Neural progenitor cell (in vitro differentiated cells): Measurements from ENCODE around the gene SMIM29. TPM values are rescaled to one million over a fixed set of nuclear protein-coding genes. Genes with fewer than 3 reads are reported as not detected.

ENCODE experiments used
- DNase-seq: peaks from one replicate; pipeline ENCODE4 v3.0.0-alpha.2; 2016; ENCODE audit warnings: low spot score
- H2AFZ ChIP-seq: fragments of 200-600 bp; sonication (generic); replicated peaks from 2 replicates; pipeline ENCODE4 v1.6.1; 2016; ENCODE audit warnings: antibody characterized with exemption
- H3F3A ChIP-seq: fragments of 200-600 bp; sonication (generic); 2 replicates; pipeline ENCODE4 v1.6.1; 2016; ENCODE audit warnings: antibody characterized with exemption, low read depth
- H3K27ac ChIP-seq: fragments of 200-600 bp; sonication (generic); 2 replicates; pipeline ENCODE4 v1.5.1; 2016; ENCODE audit warnings: mild to moderate bottlenecking
- H3K27me3 ChIP-seq: fragments of 200-600 bp; sonication (generic); 2 replicates; pipeline ENCODE4 v1.6.1; 2016; ENCODE audit warnings: mild to moderate bottlenecking, moderate library complexity
- H3K36me3 ChIP-seq: fragments of 200-600 bp; sonication (generic); 2 replicates; pipeline ENCODE4 v1.5.1; 2016
- H3K4me1 ChIP-seq: fragments of 200-600 bp; sonication (generic); 2 replicates; pipeline ENCODE4 v1.6.1; 2016; ENCODE audit warnings: mixed run types
- H3K4me2 ChIP-seq: fragments of 200-600 bp; sonication (generic); 2 replicates; pipeline ENCODE4 v1.6.1; 2016
- H3K4me3 ChIP-seq: fragments of 200-600 bp; sonication (generic); 2 replicates; pipeline ENCODE4 v1.5.1; 2016
- H3K79me2 ChIP-seq: fragments of 200-600 bp; sonication (generic); 2 replicates; pipeline ENCODE4 v1.6.1; 2016; ENCODE audit warnings: low read depth
- H3K9ac ChIP-seq: fragments of 200-600 bp; sonication (generic); 2 replicates; pipeline ENCODE4 v1.6.1; 2016
- H3K9me3 ChIP-seq: fragments of 200-600 bp; sonication (generic); 2 replicates; pipeline ENCODE4 v1.5.1; 2016; ENCODE audit warnings: low read depth
- H4K20me1 ChIP-seq: fragments of 200-600 bp; sonication (generic); 2 replicates; pipeline ENCODE4 v1.6.1; 2016; ENCODE audit warnings: low read depth
- H3K27ac Mint-ChIP-seq: 3 replicates; pipeline ENCODE4 v1.8.0; 2021; ENCODE audit warnings: mixed read lengths
- H3K27me3 Mint-ChIP-seq: 2 replicates; pipeline ENCODE4 v1.8.0; 2022; ENCODE audit warnings: low read depth, mild to moderate bottlenecking, inconsistent platforms, moderate library complexity, mixed read lengths; ENCODE audit not compliant: insufficient read depth
- H3K36me3 Mint-ChIP-seq: 3 replicates; pipeline ENCODE4 v1.8.0; 2021; ENCODE audit warnings: mixed read lengths
- H3K4me1 Mint-ChIP-seq: 3 replicates; pipeline ENCODE4 v1.8.0; 2021; ENCODE audit warnings: mixed read lengths
- H3K4me3 Mint-ChIP-seq: 3 replicates; pipeline ENCODE4 v1.8.0; 2021; ENCODE audit warnings: mild to moderate bottlenecking, moderate library complexity, mixed read lengths
- H3K9me3 Mint-ChIP-seq: 3 replicates; pipeline ENCODE4 v1.8.0; 2020; ENCODE audit warnings: mixed read lengths
- EZH2 ChIP-seq: fragments of 200-600 bp; sonication (generic); IDR thresholded peaks from 2 replicates; pipeline ENCODE4 v1.6.1; 2017; ENCODE audit warnings: antibody characterized with exemption, mild to moderate bottlenecking, moderate library complexity
- EZH2phosphoT487 ChIP-seq: fragments of 200-600 bp; sonication (generic); IDR thresholded peaks from 2 replicates; pipeline ENCODE4 v1.6.1; 2017; ENCODE audit warnings: antibody characterized with exemption
- total RNA-seq: library from RNA; depleted of rRNA; stranded (reverse); fragments of >200 nt; gene quantifications from 2 replicates; pipeline ENCODE4 v1.2.3, GENCODE V29; 2015; ENCODE audit warnings: low replicate concordance
- TF ChIP-seq, protein P1 (sequence below): fragments of 200-600 bp; sonication (generic); IDR thresholded peaks from 2 replicates; pipeline ENCODE4 v1.5.1; 2017; ENCODE audit warnings: antibody characterized with exemption, mild to moderate bottlenecking

Gene SMIM29
- total RNA-seq, 1 donor from 2014 or later: 2.4 TPM

GRCh38 chr6:34275128-34275804, 26.5 kb upstream of the SMIM29 start:
- no peak overlapping the region for H3K27ac Mint-ChIP-seq
- H3K9me3 Mint-ChIP-seq: no peaks in the 10 kb centered on the region
- H3K27me3 Mint-ChIP-seq: peaks cover 8% of the 10 kb centered on the region

GRCh38 chr6:34274129-34274528, 25.3 kb upstream of the SMIM29 start:
- H3K9me3 ChIP-seq: no peaks in the 10 kb centered on the region
- no peak overlapping the region for H3K27ac ChIP-seq
- no peaks in the 10 kb centered on the region for H3K4me1 ChIP-seq
- H3K27me3 ChIP-seq: no peaks in the 10 kb centered on the region
- no peak overlapping the region for H2AFZ ChIP-seq
- no peak for DNase-seq
- H3K9ac ChIP-seq: no peak overlapping the region
- TF ChIP-seq EZH2phosphoT487: no peak
- TF ChIP-seq, protein P1, sequence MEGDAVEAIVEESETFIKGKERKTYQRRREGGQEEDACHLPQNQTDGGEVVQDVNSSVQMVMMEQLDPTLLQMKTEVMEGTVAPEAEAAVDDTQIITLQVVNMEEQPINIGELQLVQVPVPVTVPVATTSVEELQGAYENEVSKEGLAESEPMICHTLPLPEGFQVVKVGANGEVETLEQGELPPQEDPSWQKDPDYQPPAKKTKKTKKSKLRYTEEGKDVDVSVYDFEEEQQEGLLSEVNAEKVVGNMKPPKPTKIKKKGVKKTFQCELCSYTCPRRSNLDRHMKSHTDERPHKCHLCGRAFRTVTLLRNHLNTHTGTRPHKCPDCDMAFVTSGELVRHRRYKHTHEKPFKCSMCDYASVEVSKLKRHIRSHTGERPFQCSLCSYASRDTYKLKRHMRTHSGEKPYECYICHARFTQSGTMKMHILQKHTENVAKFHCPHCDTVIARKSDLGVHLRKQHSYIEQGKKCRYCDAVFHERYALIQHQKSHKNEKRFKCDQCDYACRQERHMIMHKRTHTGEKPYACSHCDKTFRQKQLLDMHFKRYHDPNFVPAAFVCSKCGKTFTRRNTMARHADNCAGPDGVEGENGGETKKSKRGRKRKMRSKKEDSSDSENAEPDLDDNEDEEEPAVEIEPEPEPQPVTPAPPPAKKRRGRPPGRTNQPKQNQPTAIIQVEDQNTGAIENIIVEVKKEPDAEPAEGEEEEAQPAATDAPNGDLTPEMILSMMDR: no peak
- Mint-ChIP-seq H3K4me1 (peaks cover 20% of the 10 kb centered on the region), H3K36me3 (peaks cover 4% of the 10 kb centered on the region), H3K4me3 (no peak overlapping the region), H3K27me3 (peaks cover 8% of the 10 kb centered on the region), H3K27ac (no peak overlapping the region), H3K9me3 (no peaks in the 10 kb centered on the region)
- H3K4me3 ChIP-seq: no peak overlapping the region
- H4K20me1 ChIP-seq: peaks cover 4% of the 10 kb centered on the region
- no peak overlapping the region for H3K4me2 ChIP-seq
- H3K79me2 ChIP-seq: no peaks in the 10 kb centered on the region
- no peaks in the 10 kb centered on the region for H3F3A ChIP-seq
- no peaks in the 10 kb centered on the region for H3K36me3 ChIP-seq

More at GRCh38 chr6:34275128-34275804, 26.5 kb upstream of the SMIM29 start:
- no peaks in the 10 kb centered on the region for H3K36me3 ChIP-seq
- Mint-ChIP-seq H3K4me1 (peaks cover 18% of the 10 kb centered on the region), H3K36me3 (peaks cover 4% of the 10 kb centered on the region), H3K4me3 (no peak overlapping the region)
- H3K4me2 ChIP-seq: no peak overlapping the region
- TF ChIP-seq EZH2phosphoT487 (no peak), EZH2 (no peak)
- TF ChIP-seq, protein P1: no peak
- H3K4me3 ChIP-seq: no peak overlapping the region
- no peaks in the 10 kb centered on the region for H3F3A ChIP-seq
- H4K20me1 ChIP-seq: peaks cover 4% of the 10 kb centered on the region
- H3K79me2 ChIP-seq: no peaks in the 10 kb centered on the region
- no peaks in the 10 kb centered on the region for H3K4me1 ChIP-seq
- no peak overlapping the region for H3K9ac ChIP-seq
- H3K27ac ChIP-seq: no peak overlapping the region
- H2AFZ ChIP-seq: no peak overlapping the region
- H3K9me3 ChIP-seq: no peaks in the 10 kb centered on the region
- DNase-seq: no peak
- no peaks in the 10 kb centered on the region for H3K27me3 ChIP-seq

DNA sequence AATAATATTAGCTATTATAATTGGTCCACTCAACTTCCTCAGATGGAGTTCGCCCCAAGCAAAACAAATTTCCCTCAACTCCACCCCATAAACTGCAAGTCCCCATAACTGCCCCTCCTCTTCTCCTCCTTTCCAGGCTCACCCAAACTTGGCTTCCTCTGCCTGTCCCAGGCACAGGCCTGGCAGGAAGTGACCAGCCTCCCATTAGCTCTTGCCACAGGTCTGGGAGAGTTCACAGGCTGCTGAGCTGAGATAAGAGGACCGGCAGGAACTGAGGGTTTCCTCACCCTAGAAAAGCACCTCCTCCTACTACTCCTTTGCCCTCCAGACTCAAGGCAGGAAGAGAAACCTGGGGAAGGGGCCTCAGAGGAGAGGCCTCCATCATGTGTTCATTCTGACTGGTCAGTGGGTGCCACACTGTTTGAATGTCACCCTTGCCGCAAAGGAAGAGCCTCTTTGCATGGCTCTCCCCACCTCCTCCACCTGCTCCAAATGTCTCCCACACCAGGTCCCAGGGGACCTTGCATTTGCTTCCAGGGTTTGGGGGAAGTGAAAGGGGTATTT, 24.5 kb upstream of the SMIM29 start:
- no peaks in the 10 kb centered on the region for H3K27me3 ChIP-seq
- Mint-ChIP-seq H3K4me3 (no peak overlapping the region), H3K9me3 (no peaks in the 10 kb centered on the region), H3K27ac (no peak overlapping the region), H3K4me1 (peaks cover 20% of the 10 kb centered on the region), H3K27me3 (peaks cover 4% of the 10 kb centered on the region), H3K36me3 (peaks cover 1% of the 10 kb centered on the region)
- H3K36me3 ChIP-seq: no peaks in the 10 kb centered on the region
- peaks cover 4% of the 10 kb centered on the region for H4K20me1 ChIP-seq
- H3K4me1 ChIP-seq: no peaks in the 10 kb centered on the region
- H2AFZ ChIP-seq: no peak overlapping the region
- H3K4me2 ChIP-seq: no peak overlapping the region
- DNase-seq: no peak
- H3K27ac ChIP-seq: no peak overlapping the region
- H3K9me3 ChIP-seq: no peaks in the 10 kb centered on the region
- H3K4me3 ChIP-seq: no peak overlapping the region
- no peaks in the 10 kb centered on the region for H3F3A ChIP-seq
- H3K9ac ChIP-seq: no peak overlapping the region
- H3K79me2 ChIP-seq: no peaks in the 10 kb centered on the region
- TF ChIP-seq EZH2: no peak
- no peak for TF ChIP-seq EZH2phosphoT487
- TF ChIP-seq, protein P1: no peak
